GM12878 (cell line): Measurements from ENCODE around the gene POLR3A. TPM values are rescaled to one million over a fixed set of nuclear protein-coding genes. Genes with fewer than 3 reads are reported as not detected.

Experiments used
- ATAC-seq: fragments of 200-7000 bp; cut with Tn5 transposase; 3 replicates; pipeline ENCODE4 v1.9.1; 2020; ENCODE audit warnings: mild to moderate bottlenecking, moderate library complexity
- BruUV-seq: library from RNA; stranded (reverse); fragments of 400-500 nt; replicated peaks from 2 replicates; lab custom pipeline; 2021; lab: Mats Ljungman, UMichigan
- CTCF ChIA-PET: fragments of 300-600 bp; sonication (Branson Sonifier 250); formaldehyde crosslinking; extraction: SDS; loops from one replicate; lab custom pipeline; 2021; ENCODE audit warnings: inconsistent platforms; lab: Yijun Ruan, JAX
- POLR2A ChIA-PET: fragments of 350-600 bp; formaldehyde crosslinking; extraction: SDS; loops from one replicate; lab custom pipeline; 2021; ENCODE audit warnings: inconsistent platforms; lab: Charles Lee
- RAD21 ChIA-PET: fragments of 300-600 bp; sonication (Branson Sonifier 250); formaldehyde crosslinking; loops from one replicate; lab custom pipeline; 2023; ENCODE audit warnings: antibody characterized with exemption; ENCODE audit not compliant: unreplicated experiment; lab: Charles Lee
- SMC1A ChIA-PET: fragments of 300-600 bp; sonication (Branson Sonifier 250); formaldehyde crosslinking; loops from one replicate; lab custom pipeline; 2023; ENCODE audit not compliant: unreplicated experiment, uncharacterized antibody; lab: Charles Lee
- DNase-seq: peaks from one replicate; pipeline ENCODE4 v3.0.0-alpha.2; 2011; ENCODE audit warnings: low read depth, low spot score
- FAIRE-seq: peaks from 3 replicates; lab custom pipeline; 2011; peaks lifted over from hg19 to GRCh38; lab: Jason Lieb, UNC
- H2AFZ ChIP-seq: 2 replicates; pipeline ENCODE4 v1.6.0; 2011; ENCODE audit warnings: low read depth, low read length, control low read depth; ENCODE audit not compliant: control insufficient read depth
- H3K27ac ChIP-seq: 2 replicates; pipeline ENCODE4 v1.5.1; 2011; ENCODE audit warnings: control low read depth; ENCODE audit not compliant: control insufficient read depth, insufficient read depth
- H3K27me3 ChIP-seq, 2 experiments: replicated peaks in 1 of 2; 2 replicates each; pipeline versions ENCODE4 v1.6.0 to v1.6.1; 2011; ENCODE audit warnings: low read length in 1 of 2; ENCODE audit not compliant: control insufficient read depth in 2 of 2, insufficient read depth in 2 of 2
- H3K36me3 ChIP-seq, 2 experiments: 2 replicates each; pipeline ENCODE4 v1.5.1; 2011; ENCODE audit warnings: low read length in 1 of 2; ENCODE audit not compliant: control insufficient read depth in 2 of 2, insufficient read depth in 2 of 2
- H3K4me1 ChIP-seq: 2 replicates; pipeline ENCODE4 v1.6.1; 2011; ENCODE audit warnings: mild to moderate bottlenecking, low read length, moderate library complexity, mixed read lengths; ENCODE audit not compliant: control insufficient read depth, insufficient read depth
- H3K4me2 ChIP-seq: 2 replicates; pipeline ENCODE4 v1.6.0; 2011; ENCODE audit warnings: control low read depth; ENCODE audit not compliant: control insufficient read depth, insufficient read depth
- H3K4me3 ChIP-seq: fragments of 200-600 bp; sonication (generic); 2 replicates; pipeline ENCODE4 v1.5.1; 2016
- H3K79me2 ChIP-seq: 2 replicates; pipeline ENCODE4 v1.6.0; 2011; ENCODE audit warnings: low read length; ENCODE audit not compliant: control insufficient read depth, insufficient read depth
- H3K9ac ChIP-seq: 2 replicates; pipeline ENCODE4 v1.8.0; 2011; ENCODE audit warnings: low read length, control low read depth, mixed read lengths; ENCODE audit not compliant: control insufficient read depth, insufficient read depth
- H3K9me3 ChIP-seq: replicated peaks from 3 replicates; pipeline ENCODE4 v1.5.1; 2011; ENCODE audit warnings: mild to moderate bottlenecking, low read length; ENCODE audit not compliant: control insufficient read depth, insufficient read depth
- H4K20me1 ChIP-seq: 2 replicates; pipeline ENCODE4 v1.6.0; 2011; ENCODE audit not compliant: control insufficient read depth, insufficient read depth
- ASH2L ChIP-seq: fragments of 300-600, 200-600 bp; sonication (generic); IDR thresholded peaks from 2 replicates; pipeline ENCODE4 v1.6.1; 2017; ENCODE audit warnings: low read depth, mild to moderate bottlenecking, borderline replicate concordance
- ETV6 ChIP-seq, 2 experiments: fragments of 450-650 bp in 1 of 2; IDR thresholded peaks in 1 of 2; conservative IDR thresholded peaks in 1 of 2; 2 replicates each; pipeline ENCODE4 v1.6.1; 2014; ENCODE audit warnings: antibody characterized with exemption in 1 of 2, borderline replicate concordance in 1 of 2, low read depth in 1 of 2, mild to moderate bottlenecking in 1 of 2, moderate library complexity in 1 of 2
- HDGF ChIP-seq: fragments of 450-650 bp; IDR thresholded peaks from 2 replicates; pipeline ENCODE4 v1.6.1; 2016; ENCODE audit warnings: antibody characterized with exemption
- KDM1A ChIP-seq: fragments of 200-600 bp; sonication (generic); IDR thresholded peaks from 2 replicates; pipeline ENCODE4 v1.6.1; 2016; ENCODE audit warnings: borderline replicate concordance
- NFYB ChIP-seq: IDR thresholded peaks from 2 replicates; pipeline ENCODE4 v1.6.1; 2011; ENCODE audit warnings: low read depth, mild to moderate bottlenecking, low read length, improper control_type of control experiment, moderate library complexity; ENCODE audit not compliant: insufficient read depth
- RCOR1 ChIP-seq: conservative IDR thresholded peaks from 2 replicates; pipeline ENCODE4 v1.6.1; 2012; ENCODE audit warnings: low read depth, low read length, improper control_type of control experiment
- RUNX3 ChIP-seq: IDR thresholded peaks from 2 replicates; pipeline ENCODE4 v1.6.1; 2012; ENCODE audit warnings: low read length, inconsistent platforms
- SIN3A ChIP-seq: IDR thresholded peaks from 2 replicates; pipeline ENCODE4 v1.6.1; 2012; ENCODE audit warnings: low read depth, low read length, improper control_type of control experiment
- SP1 ChIP-seq: IDR thresholded peaks from one replicate; pipeline ENCODE4 v1.6.1; 2011; ENCODE audit warnings: low read depth, low read length
- SPI1 ChIP-seq: IDR thresholded peaks from 2 replicates; pipeline ENCODE4 v1.6.1; 2011; ENCODE audit warnings: low read depth, mild to moderate bottlenecking, low read length, moderate library complexity, borderline replicate concordance; ENCODE audit not compliant: insufficient read depth
- SUPT20H ChIP-seq: IDR thresholded peaks from 2 replicates; pipeline ENCODE4 v1.6.1; 2011; ENCODE audit warnings: low read depth, mild to moderate bottlenecking, low read length, moderate library complexity, borderline replicate concordance; ENCODE audit not compliant: control insufficient read depth
- TBL1XR1 ChIP-seq: IDR thresholded peaks from 2 replicates; pipeline ENCODE4 v1.6.1; 2012; ENCODE audit warnings: low read depth, low read length, improper control_type of control experiment
- ZNF207 ChIP-seq: fragments of 450-650 bp; IDR thresholded peaks from 2 replicates; pipeline ENCODE4 v1.6.1; 2014; ENCODE audit warnings: antibody characterized with exemption, mild to moderate bottlenecking, borderline replicate concordance
- WGBS: methylation state at CpG from one replicate; pipeline ENCODE4 v1.1.6; 2016; ENCODE audit warnings: low lambda C conversion rate; ENCODE audit not compliant: insufficient replicate concordance, insufficient coverage; ENCODE audit errors: missing lambda C conversion rate; 5-methylcytosine and 5-hydroxymethylcytosine counted together
- in situ Hi-C: fragments of 300-500 bp; cut with MboI; formaldehyde crosslinking; loops from 9 replicates; pipeline ENCODE4 v1.14.3; 2018; ENCODE audit warnings: mixed read lengths
- intact Hi-C: fragments of 100-400 bp; cut with micrococcal nuclease; formaldehyde crosslinking; loops from one replicate; pipeline ENCODE4 v1.14.2; 2022; ENCODE audit not compliant: unreplicated experiment
- polyA plus RNA-seq, 11 experiments: library from polyadenylated mRNA; depleted of rRNA in 4 of 11; unstranded in 6 of 11; stranded (reverse) in 5 of 11; fragments of >200 nt; fragmentation: Nextera tagmentation in 4 of 11; fragmentation: Illumina TruSeq in 1 of 11; extraction: Ambion mirVana in 4 of 11; extraction: Trizol in 1 of 11; gene quantifications; 1 replicate in 1 of 11; 2 replicates in 10 of 11; pipeline versions ENCODE4 v1.2.1 to v1.2.3, GENCODE V29; 2011 to 2016; ENCODE audit warnings: inconsistent platforms in 2 of 11, missing spikeins in 2 of 11, low read depth in 1 of 11
- total RNA-seq, 4 experiments: library from RNA; depleted of rRNA in 3 of 4; stranded (reverse); fragments of >200 nt in 3 of 4; fragmentation: Illumina TruSeq in 1 of 4; extraction: Trizol in 1 of 4; gene quantifications; 2 replicates each; pipeline versions ENCODE4 v1.2.1 to v1.2.3, GENCODE V29; 2013 to 2021
- TF ChIP-seq, protein P1 (sequence below): fragments of 450-650 bp; formaldehyde crosslinking; IDR thresholded peaks from 2 replicates; pipeline ENCODE4 v1.4.0; 2022; ENCODE audit warnings: mild to moderate bottlenecking, moderate library complexity
- TF ChIP-seq, protein P2 (sequence below): IDR thresholded peaks from 2 replicates; pipeline ENCODE4 v1.6.1; 2011; ENCODE audit warnings: mild to moderate bottlenecking, low read depth, low read length, moderate library complexity; ENCODE audit not compliant: insufficient replicate concordance
- TF ChIP-seq, protein P3 (sequence below): IDR thresholded peaks from 2 replicates; pipeline ENCODE4 v1.6.1; 2011; ENCODE audit warnings: borderline replicate concordance, low read depth, mild to moderate bottlenecking, moderate library complexity, low read length; ENCODE audit not compliant: insufficient read depth, poor library complexity, severe bottlenecking

The POLR3A gene
- total and polyA plus RNA-seq, 10 of the 15 experiments (the other 5 are each of a cell fraction or from before 2014, with no cell fraction given) = 5.4 to 20.4 (median 14.4) TPM

GRCh38 chr10:77940627-77941026, 88.7 kb downstream of the POLR3A start (continued):
- TF ChIP-seq, protein P1, sequence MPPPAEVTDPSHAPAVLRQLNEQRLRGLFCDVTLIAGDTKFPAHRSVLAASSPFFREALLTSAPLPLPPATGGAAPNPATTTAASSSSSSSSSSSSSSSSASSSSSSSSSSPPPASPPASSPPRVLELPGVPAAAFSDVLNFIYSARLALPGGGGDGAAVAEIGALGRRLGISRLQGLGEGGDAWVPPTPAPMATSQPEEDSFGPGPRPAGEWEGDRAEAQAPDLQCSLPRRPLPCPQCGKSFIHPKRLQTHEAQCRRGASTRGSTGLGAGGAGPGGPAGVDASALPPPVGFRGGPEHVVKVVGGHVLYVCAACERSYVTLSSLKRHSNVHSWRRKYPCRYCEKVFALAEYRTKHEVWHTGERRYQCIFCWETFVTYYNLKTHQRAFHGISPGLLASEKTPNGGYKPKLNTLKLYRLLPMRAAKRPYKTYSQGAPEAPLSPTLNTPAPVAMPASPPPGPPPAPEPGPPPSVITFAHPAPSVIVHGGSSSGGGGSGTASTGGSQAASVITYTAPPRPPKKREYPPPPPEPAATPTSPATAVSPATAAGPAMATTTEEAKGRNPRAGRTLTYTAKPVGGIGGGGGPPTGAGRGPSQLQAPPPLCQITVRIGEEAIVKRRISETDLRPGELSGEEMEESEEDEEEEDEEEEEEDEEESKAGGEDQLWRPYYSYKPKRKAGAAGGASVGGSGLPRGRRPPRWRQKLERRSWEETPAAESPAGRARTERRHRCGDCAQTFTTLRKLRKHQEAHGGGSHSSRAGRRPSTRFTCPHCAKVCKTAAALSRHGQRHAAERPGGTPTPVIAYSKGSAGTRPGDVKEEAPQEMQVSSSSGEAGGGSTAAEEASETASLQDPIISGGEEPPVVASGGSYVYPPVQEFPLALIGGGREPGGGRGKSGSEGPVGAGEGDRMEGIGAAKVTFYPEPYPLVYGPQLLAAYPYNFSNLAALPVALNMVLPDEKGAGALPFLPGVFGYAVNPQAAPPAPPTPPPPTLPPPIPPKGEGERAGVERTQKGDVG = no peak
- TF ChIP-seq SUPT20H (no peak), ZNF207 (no peak), ASH2L (no peak), TBL1XR1 (no peak), SP1 (no peak), RUNX3 (no peak)
- TF ChIP-seq, protein P2, sequence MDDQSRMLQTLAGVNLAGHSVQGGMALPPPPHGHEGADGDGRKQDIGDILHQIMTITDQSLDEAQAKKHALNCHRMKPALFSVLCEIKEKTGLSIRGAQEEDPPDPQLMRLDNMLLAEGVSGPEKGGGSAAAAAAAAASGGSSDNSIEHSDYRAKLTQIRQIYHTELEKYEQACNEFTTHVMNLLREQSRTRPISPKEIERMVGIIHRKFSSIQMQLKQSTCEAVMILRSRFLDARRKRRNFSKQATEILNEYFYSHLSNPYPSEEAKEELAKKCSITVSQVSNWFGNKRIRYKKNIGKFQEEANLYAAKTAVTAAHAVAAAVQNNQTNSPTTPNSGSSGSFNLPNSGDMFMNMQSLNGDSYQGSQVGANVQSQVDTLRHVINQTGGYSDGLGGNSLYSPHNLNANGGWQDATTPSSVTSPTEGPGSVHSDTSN = no peak
- TF ChIP-seq, all 136 proteins: peak for 0

GRCh38 chr10:77940225-77940624, 89.1 kb downstream of the POLR3A start:
- Histone ChIP-seq H3K79me2 (no peaks in the 10 kb centered on the region), H3K36me3 (no peaks in the 10 kb centered on the region), H3K27ac (no peak overlapping the region), H3K4me3 (no peak overlapping the region), H3K4me1 (no peaks in the 10 kb centered on the region), H3K27me3 (no peaks in the 10 kb centered on the region), H4K20me1 (no peaks in the 10 kb centered on the region), H2AFZ (no peak overlapping the region), H3K9ac (no peak overlapping the region), H3K4me2 (no peak overlapping the region), H3K9me3 (no peaks in the 10 kb centered on the region)
- in situ Hi-C loops (no loop called here), intact Hi-C loops (no loop called here)
- SMC1A ChIA-PET = no interaction called here
- ATAC-seq (no peak), DNase-seq (no peak), FAIRE-seq (no peak)
- no TSS peak for BruUV-seq
- CTCF ChIA-PET = interaction anchor here (1.3 kb wide), 1 partner anchor 94 kb away, joined by 4 read pairs; no protein-coding TSS in a partner anchor
- RAD21 ChIA-PET = no interaction called here
- POLR2A ChIA-PET = no interaction called here
- WGBS = 50% methylated on average over 2 of the region's 2 CpGs
- TF ChIP-seq ETV6 (conservative IDR thresholded peaks at IDR 0.05 in 1 of 2, IDR thresholded peaks at IDR 0.05 in 1 of 2; ENCODE audit: borderline replicate concordance in 1 of 2, low read depth in 1 of 2) = no peak
- no peak for TF ChIP-seq HDGF
- TF ChIP-seq SPI1 = no peak
- TF ChIP-seq SIN3A = no peak
- TF ChIP-seq, protein P3, sequence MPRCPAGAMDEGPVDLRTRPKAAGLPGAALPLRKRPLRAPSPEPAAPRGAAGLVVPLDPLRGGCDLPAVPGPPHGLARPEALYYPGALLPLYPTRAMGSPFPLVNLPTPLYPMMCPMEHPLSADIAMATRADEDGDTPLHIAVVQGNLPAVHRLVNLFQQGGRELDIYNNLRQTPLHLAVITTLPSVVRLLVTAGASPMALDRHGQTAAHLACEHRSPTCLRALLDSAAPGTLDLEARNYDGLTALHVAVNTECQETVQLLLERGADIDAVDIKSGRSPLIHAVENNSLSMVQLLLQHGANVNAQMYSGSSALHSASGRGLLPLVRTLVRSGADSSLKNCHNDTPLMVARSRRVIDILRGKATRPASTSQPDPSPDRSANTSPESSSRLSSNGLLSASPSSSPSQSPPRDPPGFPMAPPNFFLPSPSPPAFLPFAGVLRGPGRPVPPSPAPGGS = no peak
- TF ChIP-seq KDM1A = no peak
- no peak for TF ChIP-seq RCOR1
- TF ChIP-seq NFYB = no peak
- TF ChIP-seq SP1 = no peak
